Mucosa of stomach (tissue), 1 donor: ENCODE data around the gene NEK9.

ENCODE experiments used
- H3K27me3 ChIP-seq: one replicate; pipeline ENCODE4 v1.7.0; 2013; ENCODE audit warnings: mild to moderate bottlenecking, low read length; ENCODE audit not compliant: control insufficient read depth, insufficient read depth
- H3K36me3 ChIP-seq: one replicate; pipeline ENCODE4 v1.7.0; 2013; ENCODE audit warnings: low read length; ENCODE audit not compliant: control insufficient read depth, insufficient read depth
- H3K4me1 ChIP-seq: one replicate; pipeline ENCODE4 v1.7.0; 2013; ENCODE audit warnings: mild to moderate bottlenecking, low read length; ENCODE audit not compliant: control insufficient read depth, insufficient read depth
- H3K4me3 ChIP-seq: one replicate; pipeline ENCODE4 v1.7.0; 2013; ENCODE audit warnings: low read length
- H3K9ac ChIP-seq: one replicate; pipeline ENCODE4 v1.7.0; 2013; ENCODE audit warnings: mild to moderate bottlenecking, low read length, moderate library complexity
- H3K9me3 ChIP-seq: one replicate; pipeline ENCODE4 v1.7.0; 2013; ENCODE audit warnings: mild to moderate bottlenecking, low read length, moderate library complexity; ENCODE audit not compliant: control insufficient read depth
- donor health status: Pancreatic carcinoma.

NEK9 gene

GRCh38 chr14:75095690-75096089 lies 31.2 kb downstream of the NEK9 start:
- Histone ChIP-seq H3K4me3 (no peak overlapping the region), H3K9ac (no peak overlapping the region), H3K27me3 (no peaks in the 10 kb centered on the region), H3K36me3 (peaks cover 14% of the 10 kb centered on the region), H3K4me1 (no peaks in the 10 kb centered on the region), H3K9me3 (no peaks in the 10 kb centered on the region)

GRCh38 chr14:75094896-75095295 lies 32.0 kb downstream of the NEK9 start:
- no peak overlapping the region for H3K4me3 ChIP-seq
- no peaks in the 10 kb centered on the region for H3K9me3 ChIP-seq
- no peaks in the 10 kb centered on the region for H3K27me3 ChIP-seq
- no peaks in the 10 kb centered on the region for H3K4me1 ChIP-seq
- no peak overlapping the region for H3K9ac ChIP-seq
- H3K36me3 ChIP-seq, result peaks cover 14% of the 10 kb centered on the region

DNA sequence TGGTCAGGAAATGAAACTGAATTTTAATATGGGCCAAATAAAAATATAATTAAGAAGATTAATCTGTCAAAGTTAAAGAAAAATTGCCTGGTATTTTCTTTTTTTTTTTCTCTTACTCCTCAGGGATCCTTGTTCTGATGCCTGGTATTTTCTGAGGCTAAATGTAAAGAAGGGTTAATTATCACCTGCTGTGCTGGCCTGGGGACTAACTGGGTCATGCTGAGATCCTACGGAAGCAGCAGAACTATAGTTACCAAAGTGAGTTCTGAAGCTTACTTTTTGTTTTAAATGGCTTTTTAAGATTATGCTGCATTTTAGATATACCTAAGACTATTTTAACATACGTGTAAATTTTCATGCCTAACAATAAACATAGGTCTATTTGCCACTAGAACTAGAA lies 34.1 kb downstream of the NEK9 start:
- no peak overlapping the region for H3K4me3 ChIP-seq
- H3K27me3 ChIP-seq, result no peaks in the 10 kb centered on the region
- no peak overlapping the region for H3K9ac ChIP-seq
- peaks cover 14% of the 10 kb centered on the region for H3K36me3 ChIP-seq
- no peaks in the 10 kb centered on the region for H3K4me1 ChIP-seq
- no peaks in the 10 kb centered on the region for H3K9me3 ChIP-seq

DNA sequence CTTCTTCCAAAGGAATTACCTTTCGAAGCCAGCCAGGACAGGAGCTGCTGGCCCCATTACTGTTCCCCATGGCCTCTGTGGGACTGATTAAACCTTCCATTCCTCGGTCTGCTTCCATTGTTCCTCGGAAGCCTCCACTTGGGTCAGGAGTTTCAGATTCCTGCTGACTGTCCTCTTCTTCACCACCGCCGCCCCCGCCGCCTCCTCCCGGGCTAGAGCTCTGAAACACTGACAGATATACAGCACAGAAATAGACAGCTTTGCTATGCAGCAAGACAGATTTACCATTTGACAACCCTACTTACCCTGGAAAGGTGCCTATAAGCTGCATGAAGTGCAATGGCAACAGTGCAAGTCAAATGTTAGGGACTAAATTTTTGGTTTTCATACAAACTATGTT lies 35.6 kb downstream of the NEK9 start:
- Histone ChIP-seq H3K4me1 (no peaks in the 10 kb centered on the region), H3K36me3 (peaks cover 11% of the 10 kb centered on the region), H3K27me3 (no peaks in the 10 kb centered on the region), H3K4me3 (no peak overlapping the region), H3K9me3 (no peaks in the 10 kb centered on the region), H3K9ac (no peak overlapping the region)

- Histone ChIP-seq H3K9ac (no peak overlapping the region), H3K4me1 (no peaks in the 10 kb centered on the region), H3K4me3 (no peak overlapping the region), H3K27me3 (no peaks in the 10 kb centered on the region), H3K36me3 (peaks cover 6% of the 10 kb centered on the region), H3K9me3 (no peaks in the 10 kb centered on the region)
Measured at GRCh38 chr14:75090353-75090752, 36.5 kb downstream of the NEK9 start.

DNA sequence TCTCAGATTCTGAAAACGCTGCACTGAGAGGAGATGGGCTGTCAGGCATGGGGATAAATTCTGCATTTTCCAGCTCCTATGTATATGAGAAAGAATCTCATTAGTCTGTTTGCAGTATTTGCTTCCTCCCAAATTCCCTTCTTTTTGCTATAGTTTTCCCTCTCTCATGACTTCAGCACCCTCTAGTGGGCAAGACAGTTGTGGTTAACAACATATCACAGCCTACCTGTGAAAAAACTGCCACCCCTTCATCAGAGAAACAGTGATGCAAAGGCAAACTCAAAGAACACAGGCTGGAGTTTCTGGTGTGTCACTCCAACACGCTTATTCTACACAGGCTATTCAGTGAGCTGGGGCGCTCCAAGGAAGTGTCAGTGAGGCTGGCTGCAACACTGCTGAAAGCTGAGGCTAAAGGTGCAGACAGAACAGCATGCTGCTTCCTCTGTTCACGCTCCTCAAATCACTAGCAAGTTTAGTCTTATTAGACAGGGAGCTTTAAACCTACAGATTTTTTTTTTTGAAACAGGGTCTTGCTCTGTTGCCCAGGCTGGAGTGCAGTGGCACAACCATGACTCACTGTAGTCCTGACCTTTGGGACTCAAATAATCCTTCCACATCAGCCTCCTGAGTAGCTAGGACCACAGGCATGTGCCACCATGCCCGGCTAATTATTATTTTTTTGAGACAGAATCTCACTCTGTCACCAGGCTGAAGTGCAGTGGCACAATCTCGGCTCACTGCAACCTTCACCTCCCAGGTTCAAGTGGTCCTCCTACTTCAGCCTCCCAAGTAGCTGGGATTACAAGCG lies 38.1 kb downstream of the NEK9 start:
- Histone ChIP-seq H3K9me3 (no peaks in the 10 kb centered on the region), H3K9ac (no peak overlapping the region), H3K4me1 (no peaks in the 10 kb centered on the region), H3K36me3 (no peaks in the 10 kb centered on the region), H3K27me3 (no peaks in the 10 kb centered on the region), H3K4me3 (no peak overlapping the region)

DNA sequence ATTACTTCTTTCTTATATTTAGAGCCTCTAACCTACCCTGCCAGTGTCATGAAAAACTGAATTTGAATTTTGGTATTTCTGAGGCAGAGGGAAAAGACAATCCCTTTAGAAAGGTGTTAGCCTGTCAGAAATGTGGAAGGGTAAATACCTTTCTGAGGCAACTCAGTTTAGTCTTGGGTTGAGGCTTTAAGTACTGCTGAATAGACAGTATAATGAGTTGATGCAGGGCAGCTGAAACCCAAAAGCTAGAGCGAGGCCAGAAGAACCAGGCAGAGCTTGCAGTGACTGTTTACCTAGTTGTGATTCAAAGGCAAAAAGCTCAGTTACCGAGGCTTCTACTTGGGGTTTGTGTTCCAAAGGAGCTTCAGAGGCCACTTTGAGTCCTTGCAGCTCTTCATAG lies 38.7 kb downstream of the NEK9 start:
- no peaks in the 10 kb centered on the region for H3K4me1 ChIP-seq
- peaks cover 3% of the 10 kb centered on the region for H3K36me3 ChIP-seq
- H3K9me3 ChIP-seq, result no peaks in the 10 kb centered on the region
- H3K27me3 ChIP-seq, result no peaks in the 10 kb centered on the region
- no peak overlapping the region for H3K9ac ChIP-seq
- H3K4me3 ChIP-seq, result no peak overlapping the region

GRCh38 chr14:75084513-75084912 lies 42.3 kb downstream of the NEK9 start:
- Histone ChIP-seq H3K9me3 (no peaks in the 10 kb centered on the region), H3K27me3 (no peaks in the 10 kb centered on the region), H3K4me3 (no peak overlapping the region), H3K4me1 (no peaks in the 10 kb centered on the region), H3K9ac (no peak overlapping the region), H3K36me3 (peaks cover 6% of the 10 kb centered on the region)

GRCh38 chr14:75083271-75083670 lies 43.6 kb downstream of the NEK9 start:
- no peaks in the 10 kb centered on the region for H3K4me1 ChIP-seq
- H3K9me3 ChIP-seq, result no peaks in the 10 kb centered on the region
- no peak overlapping the region for H3K9ac ChIP-seq
- H3K27me3 ChIP-seq, result no peaks in the 10 kb centered on the region
- peaks cover 6% of the 10 kb centered on the region for H3K36me3 ChIP-seq
- H3K4me3 ChIP-seq, result no peak overlapping the region

- Histone ChIP-seq H3K36me3 (peaks cover 6% of the 10 kb centered on the region), H3K9me3 (no peaks in the 10 kb centered on the region), H3K4me3 (no peak overlapping the region), H3K9ac (no peak overlapping the region), H3K4me1 (no peaks in the 10 kb centered on the region), H3K27me3 (no peaks in the 10 kb centered on the region)
Measured at GRCh38 chr14:75081660-75082229, 45.1 kb downstream of the NEK9 start.

GRCh38 chr14:75079521-75079920 lies 47.3 kb downstream of the NEK9 start:
- Histone ChIP-seq H3K36me3 (peaks cover 6% of the 10 kb centered on the region), H3K4me3 (no peak overlapping the region), H3K9me3 (no peaks in the 10 kb centered on the region), H3K4me1 (no peaks in the 10 kb centered on the region), H3K9ac (no peak overlapping the region), H3K27me3 (no peaks in the 10 kb centered on the region)

DNA sequence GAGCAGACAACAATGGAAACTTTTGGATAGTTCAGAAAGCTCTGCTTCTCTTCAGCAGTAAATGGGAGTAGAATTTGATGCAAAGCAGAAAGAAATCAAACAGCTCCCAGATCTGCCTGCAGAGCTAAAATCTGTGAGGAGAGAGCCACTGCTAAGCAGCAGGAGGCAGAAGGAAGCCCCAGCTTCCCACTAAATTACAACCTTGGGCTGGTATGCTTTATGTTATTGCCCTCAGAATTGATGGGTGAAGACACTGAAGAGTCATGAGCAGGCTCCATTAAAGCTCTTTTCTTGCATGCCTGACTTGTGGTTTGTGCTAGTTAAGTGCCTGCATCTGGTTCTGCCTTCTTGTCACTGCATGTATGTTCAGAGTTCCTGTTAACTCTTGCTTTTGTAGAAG lies 49.1 kb downstream of the NEK9 start:
- H3K27me3 ChIP-seq, result no peaks in the 10 kb centered on the region

More for the DNA sequence above, 49.1 kb downstream of the NEK9 start:
- H3K36me3 ChIP-seq, result peaks cover under 1% of the 10 kb centered on the region
- H3K9ac ChIP-seq, result no peak overlapping the region
- H3K9me3 ChIP-seq, result no peaks in the 10 kb centered on the region
- no peaks in the 10 kb centered on the region for H3K4me1 ChIP-seq
- H3K4me3 ChIP-seq, result no peak overlapping the region
